DMS79 treated with DMSO at 0.1 percent for 48 hours (cell line): ENCODE results near the gene SUN2.

ENCODE experiments used
- DNase-seq: peaks from one replicate; lab custom pipeline; 2025; lab: John Stamatoyannopoulos, UW

The SUN2 gene

GRCh38 chr22:38735126-38735464 lies 20.7 kb downstream of the SUN2 start:
- no peak for DNase-seq

GRCh38 chr22:38734421-38735100 lies 21.2 kb downstream of the SUN2 start:
- no peak for DNase-seq

- no peak for DNase-seq
Observed at GRCh38 chr22:38733724-38734381, 21.9 kb downstream of the SUN2 start.

GRCh38 chr22:38733329-38733723 lies 22.5 kb downstream of the SUN2 start:
- no peak for DNase-seq

- no peak for DNase-seq
Observed at GRCh38 chr22:38732251-38732815, 23.5 kb downstream of the SUN2 start.

GRCh38 chr22:38731703-38732161 lies 24.1 kb downstream of the SUN2 start:
- DNase-seq = no peak

GRCh38 chr22:38730411-38730871 lies 25.4 kb downstream of the SUN2 start:
- DNase-seq = no peak

- DNase-seq = no peak
Observed at GRCh38 chr22:38729946-38730345, 25.9 kb downstream of the SUN2 start.

GRCh38 chr22:38728871-38729796 lies 26.7 kb downstream of the SUN2 start:
- no peak for DNase-seq

- no peak for DNase-seq
Observed at GRCh38 chr22:38727530-38728451, 28.0 kb downstream of the SUN2 start.

- DNase-seq = no peak
Observed at GRCh38 chr22:38727123-38727522, 28.7 kb downstream of the SUN2 start.

- no peak for DNase-seq
Observed at GRCh38 chr22:38725900-38726655, 29.7 kb downstream of the SUN2 start.

GRCh38 chr22:38724926-38725571 lies 30.7 kb downstream of the SUN2 start:
- no peak for DNase-seq

- DNase-seq = no peak
Observed at GRCh38 chr22:38724176-38724575, 31.6 kb downstream of the SUN2 start.

GRCh38 chr22:38721551-38721950 lies 34.2 kb downstream of the SUN2 start:
- no peak for DNase-seq

GRCh38 chr22:38720350-38720749 lies 35.4 kb downstream of the SUN2 start:
- no peak for DNase-seq

- DNase-seq = no peak
Observed at GRCh38 chr22:38719196-38719595, 36.6 kb downstream of the SUN2 start.

- DNase-seq = no peak
Observed at GRCh38 chr22:38718414-38718813, 37.4 kb downstream of the SUN2 start.

GRCh38 chr22:38717244-38717643 lies 38.6 kb downstream of the SUN2 start:
- no peak for DNase-seq

GRCh38 chr22:38716826-38717225 lies 39.0 kb downstream of the SUN2 start:
- no peak for DNase-seq
